A204.1 (cell line): ENCODE results near the gene OR52M1.
A peak's percentile ranks its signal among the peaks of the same experiment; 100 is the strongest.
"Not testable (repeated sequence)": the region's sequence is repeated elsewhere in the genome, so short reads cannot be mapped to it uniquely, and the experiment has no call there.

Experiments used
- FAIRE-seq: peaks from 2 replicates; lab custom pipeline; 2012; peaks lifted over from hg19 to GRCh38; lab: Jason Lieb, UNC

Gene OR52M1

GRCh38 chr11:4544891-4545290, at the start of gene OR52M1:
OR52M1 (plus strand) TSS chr11:4545191; CDS start chr11:4545191, 0 bp downstream.
- no peak for FAIRE-seq

GRCh38 chr11:4495487-4495886, 49.5 kb upstream of the OR52M1 start:
- FAIRE-seq: no peak

- no peak for FAIRE-seq
Measured at GRCh38 chr11:4495986-4496385, 49.0 kb upstream of the OR52M1 start.

GRCh38 chr11:4496557-4497248, 48.3 kb upstream of the OR52M1 start:
- FAIRE-seq: no peak

- no peak for FAIRE-seq
Measured at GRCh38 chr11:4508886-4509285, 36.1 kb upstream of the OR52M1 start.

GRCh38 chr11:4511282-4512245, 33.4 kb upstream of the OR52M1 start:
- FAIRE-seq: no peak

GRCh38 chr11:4514196-4514595, 30.8 kb upstream of the OR52M1 start:
- no peak for FAIRE-seq

GRCh38 chr11:4522339-4522738, 22.7 kb upstream of the OR52M1 start:
- FAIRE-seq: no peak

GRCh38 chr11:4522752-4523151, 22.2 kb upstream of the OR52M1 start:
- no peak for FAIRE-seq

GRCh38 chr11:4523666-4524065, 21.3 kb upstream of the OR52M1 start:
- no peak for FAIRE-seq

- no peak for FAIRE-seq
Measured at GRCh38 chr11:4527926-4528325, 17.1 kb upstream of the OR52M1 start.

- FAIRE-seq: not testable (repeated sequence)
Measured at GRCh38 chr11:4531686-4532085, 13.3 kb upstream of the OR52M1 start.

- FAIRE-seq: peak; percentile 83
Measured at GRCh38 chr11:4539603-4540219, 5.3 kb upstream of the OR52M1 start.

- FAIRE-seq: no peak
Measured at GRCh38 chr11:4541071-4541470, 3.9 kb upstream of the OR52M1 start.

- no peak for FAIRE-seq
Measured at GRCh38 chr11:4543561-4543960, 1.4 kb upstream of the OR52M1 start.

- no peak for FAIRE-seq
Measured at GRCh38 chr11:4546878-4547277, 1.9 kb downstream of the OR52M1 start.

- FAIRE-seq: no peak
Measured at GRCh38 chr11:4547416-4547815, 2.4 kb downstream of the OR52M1 start.

- FAIRE-seq: no peak
Measured at GRCh38 chr11:4551346-4551979, 6.5 kb downstream of the OR52M1 start.

GRCh38 chr11:4559527-4560440, 14.8 kb downstream of the OR52M1 start:
- FAIRE-seq: no peak

GRCh38 chr11:4560467-4560866, 15.5 kb downstream of the OR52M1 start:
- no peak for FAIRE-seq

- no peak for FAIRE-seq
Measured at GRCh38 chr11:4565371-4565770, 20.4 kb downstream of the OR52M1 start.
